ENCODE data around the gene PCNP. TPM values are rescaled to one million over a fixed set of nuclear protein-coding genes. Genes with fewer than 3 reads are reported as not detected.
"Not testable (repeated sequence)": the region's sequence is repeated elsewhere in the genome, so short reads cannot be mapped to it uniquely, and the experiment has no call there.

Gene PCNP
- total RNA-seq, 1 donor from 2014 or later: 50.8 TPM

DNA sequence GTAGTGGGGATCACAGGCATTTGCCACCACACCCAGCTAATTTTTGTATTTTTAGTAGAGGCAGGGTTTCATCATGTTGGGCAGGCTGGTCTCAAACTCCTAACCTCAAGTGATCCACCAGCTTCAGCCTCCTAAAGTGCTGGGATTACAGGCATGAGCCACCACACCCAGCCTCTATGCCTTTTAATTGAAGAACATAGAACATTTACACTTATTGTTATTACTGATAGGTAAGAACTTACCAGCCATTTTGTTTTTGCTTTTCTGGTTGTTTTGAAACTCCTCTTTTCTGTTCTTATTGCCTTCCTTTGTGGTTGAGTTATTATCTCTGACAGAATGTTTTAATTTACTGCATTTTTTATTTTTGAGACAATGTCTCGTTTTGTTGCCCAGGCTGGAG is 29.2 kb downstream of the PCNP start:
- no peaks in the 10 kb centered on the region for H3K36me3 ChIP-seq
- no peaks in the 10 kb centered on the region for H3K4me1 ChIP-seq
- intact Hi-C loops (cut with DNase I): no loop called here
- no peak overlapping the region for H3K27ac ChIP-seq
- no peak for DNase-seq (ENCODE audit: low spot score in 2 of 2)
- no peaks in the 10 kb centered on the region for H3K27me3 ChIP-seq
- no peaks in the 10 kb centered on the region for H3K9me3 ChIP-seq
- no peak overlapping the region for H3K4me3 ChIP-seq
- TF ChIP-seq, protein P1, sequence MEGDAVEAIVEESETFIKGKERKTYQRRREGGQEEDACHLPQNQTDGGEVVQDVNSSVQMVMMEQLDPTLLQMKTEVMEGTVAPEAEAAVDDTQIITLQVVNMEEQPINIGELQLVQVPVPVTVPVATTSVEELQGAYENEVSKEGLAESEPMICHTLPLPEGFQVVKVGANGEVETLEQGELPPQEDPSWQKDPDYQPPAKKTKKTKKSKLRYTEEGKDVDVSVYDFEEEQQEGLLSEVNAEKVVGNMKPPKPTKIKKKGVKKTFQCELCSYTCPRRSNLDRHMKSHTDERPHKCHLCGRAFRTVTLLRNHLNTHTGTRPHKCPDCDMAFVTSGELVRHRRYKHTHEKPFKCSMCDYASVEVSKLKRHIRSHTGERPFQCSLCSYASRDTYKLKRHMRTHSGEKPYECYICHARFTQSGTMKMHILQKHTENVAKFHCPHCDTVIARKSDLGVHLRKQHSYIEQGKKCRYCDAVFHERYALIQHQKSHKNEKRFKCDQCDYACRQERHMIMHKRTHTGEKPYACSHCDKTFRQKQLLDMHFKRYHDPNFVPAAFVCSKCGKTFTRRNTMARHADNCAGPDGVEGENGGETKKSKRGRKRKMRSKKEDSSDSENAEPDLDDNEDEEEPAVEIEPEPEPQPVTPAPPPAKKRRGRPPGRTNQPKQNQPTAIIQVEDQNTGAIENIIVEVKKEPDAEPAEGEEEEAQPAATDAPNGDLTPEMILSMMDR (IDR thresholded peaks at IDR 0.05): no peak

DNA sequence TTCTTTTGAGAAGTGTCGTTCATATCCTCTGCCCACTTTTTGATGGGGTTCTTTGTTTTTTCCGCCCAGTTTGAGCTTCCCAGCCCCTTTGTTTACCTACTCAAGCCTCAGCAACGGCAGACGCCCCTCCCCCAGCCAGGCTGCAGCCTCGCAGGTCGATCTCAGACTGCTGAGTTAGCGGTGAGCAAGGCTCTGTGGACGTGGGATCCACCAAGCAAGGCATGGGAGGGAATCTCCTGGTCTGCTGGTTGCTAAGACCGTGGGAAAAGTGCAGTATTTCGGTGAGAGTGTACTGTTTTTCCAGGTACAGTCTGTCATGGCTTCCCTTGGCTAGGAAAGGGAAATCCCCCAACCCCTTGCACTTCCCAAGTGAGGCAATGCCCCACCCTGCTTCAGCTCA is 31.4 kb downstream of the PCNP start:
- H3K4me1 ChIP-seq; DNase-seq (ENCODE audit: low spot score in 2 of 2); intact Hi-C loops (cut with DNase I); H3K4me3 ChIP-seq; H3K36me3 ChIP-seq; H3K27me3 ChIP-seq; H3K9me3 ChIP-seq; H3K27ac ChIP-seq: not testable (repeated sequence)

DNA sequence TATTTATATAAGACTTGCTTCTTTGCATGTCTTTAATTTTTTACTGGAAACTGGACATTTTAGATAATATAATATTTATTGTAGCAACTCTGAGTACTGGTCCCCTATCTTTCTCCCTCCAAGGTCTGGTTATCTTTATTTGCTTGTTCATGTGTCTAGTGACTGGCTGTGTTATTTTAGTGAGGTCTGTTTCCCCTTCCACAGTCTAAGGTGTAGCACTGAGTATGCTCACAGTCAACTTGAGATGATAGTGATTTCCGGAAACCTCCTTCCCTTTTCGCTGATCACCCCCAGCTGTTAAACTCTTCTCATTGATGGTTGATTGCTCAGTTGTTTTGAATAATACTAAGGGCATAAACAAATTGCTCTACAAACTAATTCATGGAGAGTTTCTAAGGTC is 37.0 kb downstream of the PCNP start:
- no peak for DNase-seq (ENCODE audit: low spot score in 2 of 2)
- Histone ChIP-seq H3K27me3 (no peaks in the 10 kb centered on the region), H3K27ac (no peak overlapping the region), H3K4me3 (no peak overlapping the region), H3K4me1 (no peaks in the 10 kb centered on the region), H3K36me3 (no peaks in the 10 kb centered on the region), H3K9me3 (no peaks in the 10 kb centered on the region)
- TF ChIP-seq, protein P1 (IDR thresholded peaks at IDR 0.05): no peak
- intact Hi-C loops (cut with DNase I): no loop called here

DNA sequence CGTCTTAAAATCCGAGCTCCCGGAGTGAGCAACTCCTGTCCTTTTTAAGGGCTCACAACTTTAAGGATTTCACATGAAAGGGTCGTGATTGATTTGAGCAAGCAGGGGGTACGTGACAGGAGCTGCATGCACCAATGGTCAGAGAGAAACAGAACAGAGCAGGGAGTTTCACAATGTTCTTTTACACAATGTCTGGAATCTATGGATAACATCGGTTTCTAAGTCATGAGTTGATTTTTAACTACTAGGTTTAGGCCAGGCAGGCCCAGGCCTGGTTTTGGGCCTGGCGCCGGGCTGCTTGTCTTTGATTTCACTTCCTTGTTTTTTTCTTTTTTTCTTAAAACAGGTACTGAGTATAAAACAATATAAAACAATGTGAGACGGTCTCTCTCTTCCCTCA is 39.0 kb downstream of the PCNP start:
- H3K4me3 ChIP-seq; intact Hi-C loops (cut with DNase I); H3K36me3 ChIP-seq; H3K4me1 ChIP-seq; H3K9me3 ChIP-seq; DNase-seq (ENCODE audit: low spot score in 2 of 2); H3K27me3 ChIP-seq; H3K27ac ChIP-seq: not testable (repeated sequence)

- intact Hi-C loops (cut with DNase I): no loop called here
- TF ChIP-seq, protein P1 (IDR thresholded peaks at IDR 0.05): no peak
- no peaks in the 10 kb centered on the region for H3K27me3 ChIP-seq
- no peak overlapping the region for H3K4me3 ChIP-seq
- H3K4me1 ChIP-seq: no peaks in the 10 kb centered on the region
- DNase-seq (ENCODE audit: low spot score in 2 of 2): no peak
- H3K36me3 ChIP-seq: no peaks in the 10 kb centered on the region
- H3K9me3 ChIP-seq: no peaks in the 10 kb centered on the region
- no peak overlapping the region for H3K27ac ChIP-seq
Observed at GRCh38 chr3:101615525-101615924, 41.5 kb downstream of the PCNP start.

- H3K4me1 ChIP-seq: no peaks in the 10 kb centered on the region
- intact Hi-C loops (cut with DNase I): no loop called here
- no peaks in the 10 kb centered on the region for H3K9me3 ChIP-seq
- no peak overlapping the region for H3K27ac ChIP-seq
- TF ChIP-seq, protein P1 (IDR thresholded peaks at IDR 0.05): no peak
- no peaks in the 10 kb centered on the region for H3K27me3 ChIP-seq
- DNase-seq (ENCODE audit: low spot score in 2 of 2): no peak
- no peak overlapping the region for H3K4me3 ChIP-seq
- H3K36me3 ChIP-seq: no peaks in the 10 kb centered on the region
Observed at GRCh38 chr3:101617478-101617877, 43.5 kb downstream of the PCNP start.

GRCh38 chr3:101618726-101619125 is 44.7 kb downstream of the PCNP start:
- DNase-seq (ENCODE audit: low spot score in 2 of 2): no peak
- H3K27ac ChIP-seq: no peak overlapping the region
- intact Hi-C loops (cut with DNase I): no loop called here
- TF ChIP-seq, protein P1 (IDR thresholded peaks at IDR 0.05): no peak
- no peaks in the 10 kb centered on the region for H3K4me1 ChIP-seq
- H3K27me3 ChIP-seq: no peaks in the 10 kb centered on the region
- H3K4me3 ChIP-seq: no peak overlapping the region
- H3K9me3 ChIP-seq: no peaks in the 10 kb centered on the region
- no peaks in the 10 kb centered on the region for H3K36me3 ChIP-seq

All from ascending aorta (tissue), 2 donors.